Brain microvascular endothelial cell (primary cell): ENCODE data around the gene MAGEB3.

Experiments used
- DNase-seq: peaks from one replicate; pipeline ENCODE4 v3.0.0-alpha.2; 2020
- H3K27ac ChIP-seq: fragments of 250-450 bp; sonication (Bioruptor Pico); 2 replicates; pipeline ENCODE4 v1.5.1; 2020; ENCODE audit warnings: mild to moderate bottlenecking, moderate library complexity
- H3K27me3 ChIP-seq: fragments of 250-450 bp; sonication (Bioruptor Pico); replicated peaks from 2 replicates; pipeline ENCODE4 v1.5.1; 2020; ENCODE audit warnings: mild to moderate bottlenecking
- H3K36me3 ChIP-seq: fragments of 250-450 bp; sonication (Bioruptor Pico); replicated peaks from 2 replicates; pipeline ENCODE4 v1.5.1; 2020; ENCODE audit warnings: mild to moderate bottlenecking
- H3K4me3 ChIP-seq: 2 replicates; pipeline ENCODE4 v1.5.1; 2011; ENCODE audit warnings: low read depth, mild to moderate bottlenecking, control low read depth, low read length, moderate library complexity
- in situ Hi-C: cut with HindIII; loops from 2 replicates; pipeline ENCODE4 v1.10.0; 2017; ENCODE audit warnings: low sequenced_read_pairs, low pct_ligation_motif_present
- TF ChIP-seq, protein P1 (sequence below): IDR thresholded peaks from 2 replicates; pipeline ENCODE4 v1.5.1; 2011; ENCODE audit warnings: low read depth, mild to moderate bottlenecking, moderate library complexity, low read length, control low read depth, inconsistent platforms; ENCODE audit errors: missing control alignments

Gene MAGEB3

DNA sequence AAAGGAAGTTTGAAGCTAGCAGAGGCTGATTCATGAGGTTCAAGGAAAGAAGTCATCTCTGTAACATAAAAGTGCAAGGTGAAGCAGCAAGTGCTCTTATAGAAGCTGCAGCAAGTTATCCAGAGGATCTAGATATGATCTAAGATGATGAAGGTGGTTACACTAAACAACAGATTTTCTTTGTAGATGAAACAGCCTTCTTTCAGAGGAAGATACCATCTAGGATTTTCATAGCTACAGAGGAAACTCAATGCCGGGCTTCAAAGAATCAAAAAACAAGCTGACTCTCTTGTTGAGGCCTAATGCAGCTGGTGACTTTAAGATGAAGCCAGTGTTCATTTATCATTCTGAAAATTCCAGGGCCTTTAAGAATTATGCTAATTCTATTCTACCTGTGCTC lies 50.0 kb downstream of the MAGEB3 start:
- in situ Hi-C loops = no loop called here
- TF ChIP-seq, protein P1, sequence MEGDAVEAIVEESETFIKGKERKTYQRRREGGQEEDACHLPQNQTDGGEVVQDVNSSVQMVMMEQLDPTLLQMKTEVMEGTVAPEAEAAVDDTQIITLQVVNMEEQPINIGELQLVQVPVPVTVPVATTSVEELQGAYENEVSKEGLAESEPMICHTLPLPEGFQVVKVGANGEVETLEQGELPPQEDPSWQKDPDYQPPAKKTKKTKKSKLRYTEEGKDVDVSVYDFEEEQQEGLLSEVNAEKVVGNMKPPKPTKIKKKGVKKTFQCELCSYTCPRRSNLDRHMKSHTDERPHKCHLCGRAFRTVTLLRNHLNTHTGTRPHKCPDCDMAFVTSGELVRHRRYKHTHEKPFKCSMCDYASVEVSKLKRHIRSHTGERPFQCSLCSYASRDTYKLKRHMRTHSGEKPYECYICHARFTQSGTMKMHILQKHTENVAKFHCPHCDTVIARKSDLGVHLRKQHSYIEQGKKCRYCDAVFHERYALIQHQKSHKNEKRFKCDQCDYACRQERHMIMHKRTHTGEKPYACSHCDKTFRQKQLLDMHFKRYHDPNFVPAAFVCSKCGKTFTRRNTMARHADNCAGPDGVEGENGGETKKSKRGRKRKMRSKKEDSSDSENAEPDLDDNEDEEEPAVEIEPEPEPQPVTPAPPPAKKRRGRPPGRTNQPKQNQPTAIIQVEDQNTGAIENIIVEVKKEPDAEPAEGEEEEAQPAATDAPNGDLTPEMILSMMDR = no peak
- Histone ChIP-seq H3K4me3 (no peak overlapping the region), H3K27ac (no peak overlapping the region), H3K36me3 (no peaks in the 10 kb centered on the region), H3K27me3 (no peaks in the 10 kb centered on the region)
- no peak for DNase-seq

GRCh38 chrX:30282527-30282926 lies 52.1 kb downstream of the MAGEB3 start:
- TF ChIP-seq, protein P1 = no peak
- no peaks in the 10 kb centered on the region for H3K36me3 ChIP-seq
- H3K4me3 ChIP-seq = no peak overlapping the region
- no peak for DNase-seq
- in situ Hi-C loops = no loop called here
- peak overlapping the region; percentile 89 for H3K27ac ChIP-seq
- H3K27me3 ChIP-seq = no peaks in the 10 kb centered on the region

DNA sequence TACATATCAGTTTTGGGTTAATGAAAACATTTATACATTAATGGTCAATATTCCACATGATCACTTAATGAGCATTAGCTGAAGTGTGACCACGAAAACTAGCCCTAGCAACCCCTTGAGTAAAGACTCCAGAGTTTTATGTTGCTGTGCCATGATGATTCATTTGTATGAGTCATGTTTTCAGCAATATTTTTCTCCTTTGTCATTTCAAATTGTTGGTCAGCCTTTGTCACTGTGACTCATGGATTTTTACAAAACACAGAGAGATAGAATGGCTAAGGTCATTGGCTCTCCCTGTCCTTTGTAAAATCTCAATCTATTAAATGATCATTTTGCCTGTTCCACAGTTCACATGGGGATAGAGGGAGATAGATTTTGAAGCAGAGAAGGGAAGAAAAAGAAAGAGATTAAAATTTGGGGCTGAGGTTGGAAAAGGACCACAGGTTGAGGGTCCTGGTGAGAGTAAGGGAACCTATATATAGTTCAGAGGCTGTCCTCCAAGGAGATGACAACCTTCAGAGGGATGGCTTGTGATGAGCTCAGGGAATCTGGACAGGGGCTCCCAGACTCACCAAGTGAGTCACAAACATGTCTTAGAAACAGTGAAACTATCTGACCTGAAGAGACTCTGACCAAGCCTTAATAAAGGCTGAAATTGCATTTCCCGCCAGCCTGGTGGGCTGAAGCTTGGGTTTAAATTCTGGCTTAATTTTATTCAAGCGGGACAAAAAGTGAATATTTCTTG lies 53.2 kb downstream of the MAGEB3 start:
- TF ChIP-seq, protein P1 = no peak
- DNase-seq = peak; percentile 65
- Histone ChIP-seq H3K36me3 (no peaks in the 10 kb centered on the region), H3K27ac (peak overlapping the region; percentile 89), H3K4me3 (no peak overlapping the region), H3K27me3 (no peaks in the 10 kb centered on the region)
- in situ Hi-C loops = no loop called here
